B cell (primary cell): Measurements from ENCODE around the gene SUSD3. TPM values are rescaled to one million over a fixed set of nuclear protein-coding genes. Genes with fewer than 3 reads are reported as not detected.

Experiments
- ATAC-seq: fragments of 200-7000 bp; cut with Tn5 transposase; one replicate; pipeline ENCODE4 v1.10.0; 2021; ENCODE audit warnings: low read depth, mild to moderate bottlenecking, moderate number of reproducible peaks, moderate library complexity
- CTCF ChIA-PET: fragments of 350-600 bp; sonication (Branson Sonifier 250); formaldehyde crosslinking; loops from one replicate; lab custom pipeline; 2021; ENCODE audit warnings: antibody characterized with exemption, inconsistent platforms; lab: Charles Lee
- POLR2A ChIA-PET: fragments of 350-600 bp; sonication (Branson Sonifier 250); formaldehyde crosslinking; loops from one replicate; lab custom pipeline; 2021; ENCODE audit warnings: antibody characterized with exemption; lab: Charles Lee
- DNase-seq: peaks from one replicate; pipeline ENCODE4 v3.0.0; 2013
- H2AFZ ChIP-seq: 2 replicates; pipeline ENCODE4 v1.6.1; 2012; ENCODE audit warnings: mild to moderate bottlenecking, low read depth, low read length; ENCODE audit not compliant: insufficient read depth, poor library complexity, severe bottlenecking
- H3K27ac ChIP-seq, 2 donors: 1 replicate in 1 of 2; 2 replicates in 1 of 2; pipeline ENCODE4 v1.5.1; 2012 to 2013; ENCODE audit warnings: low read length in 2 of 2, mild to moderate bottlenecking in 2 of 2, moderate library complexity in 1 of 2
- H3K27me3 ChIP-seq, 4 experiments: fragments of 200-600 bp in 1 of 4; sonication (generic) in 1 of 4; replicated peaks in 1 of 4; 1 replicate in 2 of 4; 2 replicates in 2 of 4; pipeline versions ENCODE4 v1.6.1 to v1.7.0; 2013 to 2016; ENCODE audit warnings: low read length in 3 of 4, mild to moderate bottlenecking in 2 of 4, mixed read lengths in 1 of 4, moderate library complexity in 1 of 4; ENCODE audit not compliant: insufficient read depth in 4 of 4, control insufficient read depth in 3 of 4; ENCODE audit errors: control extremely low read depth in 1 of 4
- H3K36me3 ChIP-seq, 2 experiments: replicated peaks in 1 of 2; 1 replicate in 1 of 2; 2 replicates in 1 of 2; pipeline versions ENCODE4 v1.6.1 to v1.7.1; 2013; ENCODE audit warnings: low read length in 1 of 2; ENCODE audit not compliant: insufficient read depth in 2 of 2, control insufficient read depth in 1 of 2; ENCODE audit errors: control extremely low read depth in 1 of 2, extremely low read depth in 1 of 2
- H3K4me1 ChIP-seq, 2 donors: fragments of 200-600 bp in 1 of 2; sonication (generic) in 1 of 2; 1 replicate in 1 of 2; 2 replicates in 1 of 2; pipeline versions ENCODE4 v1.5.1 to v1.6.1; 2013 to 2017; ENCODE audit warnings: low read length in 2 of 2; ENCODE audit not compliant: control insufficient read depth in 2 of 2, insufficient read depth in 2 of 2
- H3K4me2 ChIP-seq: replicated peaks from 2 replicates; pipeline ENCODE3; 2012; ENCODE audit warnings: mild to moderate bottlenecking, low read depth, low read length; ENCODE audit not compliant: poor library complexity, severe bottlenecking
- H3K4me3 ChIP-seq, 5 experiments: fragments of 200-600 bp in 1 of 5; sonication (generic) in 1 of 5; 1 replicate in 3 of 5; 2 replicates in 2 of 5; pipeline versions ENCODE4 v1.5.1 to v1.7.0; 2011 to 2016; ENCODE audit warnings: low read length in 4 of 5, mild to moderate bottlenecking in 4 of 5, low read depth in 2 of 5, control low read depth in 1 of 5, moderate library complexity in 1 of 5; ENCODE audit not compliant: insufficient read depth in 1 of 5; ENCODE audit errors: control extremely low read depth in 1 of 5, extremely low read depth in 1 of 5
- H3K79me2 ChIP-seq: fragments of 200-600 bp; sonication (generic); one replicate; pipeline ENCODE4 v1.6.0; 2016; ENCODE audit warnings: low read length; ENCODE audit not compliant: control insufficient read depth, insufficient read depth
- H3K9ac ChIP-seq: fragments of 200-600 bp; sonication (generic); 2 replicates; pipeline ENCODE4 v1.6.1; 2017; ENCODE audit warnings: mild to moderate bottlenecking, low read length, moderate library complexity
- H3K9me3 ChIP-seq, 3 donors: one replicate each; pipeline versions ENCODE4 v1.6.1 to v1.7.1; 2013; ENCODE audit warnings: low read length in 2 of 3; ENCODE audit not compliant: control insufficient read depth in 2 of 3, insufficient read depth in 1 of 3; ENCODE audit errors: control extremely low read depth in 1 of 3
- H4K20me1 ChIP-seq: 2 replicates; pipeline ENCODE4 v1.6.0; 2012; ENCODE audit warnings: mild to moderate bottlenecking, low read length; ENCODE audit not compliant: insufficient read depth, control insufficient read depth, poor library complexity, severe bottlenecking
- H3K27ac Mint-ChIP-seq: one replicate; pipeline ENCODE4 v1.8.0; 2021; ENCODE audit warnings: mixed read lengths
- H3K27me3 Mint-ChIP-seq: one replicate; pipeline ENCODE4 v1.8.0; 2021; ENCODE audit warnings: mixed read lengths
- H3K4me1 Mint-ChIP-seq: one replicate; pipeline ENCODE4 v1.8.0; 2021; ENCODE audit warnings: mixed read lengths
- H3K4me3 Mint-ChIP-seq: one replicate; pipeline ENCODE4 v1.8.0; 2021; ENCODE audit warnings: mixed read lengths
- H3K9me3 Mint-ChIP-seq: one replicate; pipeline ENCODE4 v1.8.0; 2022; ENCODE audit warnings: mixed read lengths; ENCODE audit not compliant: insufficient read depth
- CTCF ChIP-seq: fragments of 200-600 bp; IDR thresholded peaks from one replicate; pipeline ENCODE4 v1.8.0; 2022; ENCODE audit warnings: antibody characterized with exemption, mild to moderate bottlenecking
- EZH2 ChIP-seq: IDR thresholded peaks from 2 replicates; pipeline ENCODE4 v1.6.1; 2012; ENCODE audit warnings: borderline replicate concordance, low read depth, mild to moderate bottlenecking, moderate library complexity, low read length; ENCODE audit not compliant: insufficient read depth, poor library complexity, severe bottlenecking
- WGBS: methylation state at CpG from one replicate; pipeline ENCODE4 v1.1.5; 2013; ENCODE audit warnings: missing lambda C conversion rate; ENCODE audit not compliant: insufficient coverage; 5-methylcytosine and 5-hydroxymethylcytosine counted together
- intact Hi-C: fragments of 100-400 bp; cut with micrococcal nuclease; formaldehyde crosslinking; loops from one replicate; pipeline ENCODE4 v1.10.0; 2022
- polyA plus RNA-seq: library from polyadenylated mRNA; depleted of rRNA; stranded (reverse); fragments of >200 nt; gene quantifications from 2 replicates; pipeline ENCODE4 v1.2.3, GENCODE V29; 2012
- total RNA-seq, 2 donors: library from RNA; stranded (reverse); fragments of 120-200 nt in 1 of 2; gene quantifications; 1 replicate in 1 of 2; 2 replicates in 1 of 2; pipeline versions ENCODE4 v1.2.3 to v1.2.4, GENCODE V29; 2013 to 2022

The SUSD3 gene
- total and polyA plus RNA-seq, 2 donors (not counting 1 experiment from before 2014, with no cell fraction given): 41.0 to 85.0 TPM

- Histone ChIP-seq H3K9me3 (no peaks in the 10 kb centered on the region), H3K9ac (no peak overlapping the region), H2AFZ (no peak overlapping the region), H4K20me1 (no peaks in the 10 kb centered on the region), H3K4me3 (no peak overlapping the region), H3K27me3 (no peaks in the 10 kb centered on the region), H3K79me2 (no peaks in the 10 kb centered on the region), H3K36me3 (no peaks in the 10 kb centered on the region), H3K4me1 (peaks cover 13 to 26% of the 10 kb centered on the region in 2 donors), H3K27ac (no peak overlapping the region), H3K4me2 (no peak overlapping the region)
- intact Hi-C loops: no loop called here
- ATAC-seq (no peak), DNase-seq (no peak)
- Mint-ChIP-seq H3K4me1 (peaks cover 33% of the 10 kb centered on the region), H3K4me3 (no peak overlapping the region), H3K27ac (no peak overlapping the region), H3K9me3 (no peaks in the 10 kb centered on the region), H3K27me3 (no peaks in the 10 kb centered on the region)
- CTCF ChIA-PET: interaction anchor here (0.6 kb wide), 1 partner anchor 152 kb away, joined by 4 read pairs; no protein-coding TSS in a partner anchor
- POLR2A ChIA-PET: no interaction called here
- no peak for TF ChIP-seq EZH2
- no peak for TF ChIP-seq CTCF
- WGBS: 97% methylated on average over 16 of the region's 16 CpGs
These were observed 66.3 kb downstream of the SUSD3 start for GRCh38 chr9:93124793-93125192.

GRCh38 chr9:93125331-93125894, 66.9 kb downstream of the SUSD3 start:
- no peaks in the 10 kb centered on the region for H3K9me3 Mint-ChIP-seq
- Histone ChIP-seq H3K27me3 (no peaks in the 10 kb centered on the region), H3K27ac (no peak overlapping the region), H3K4me3 (no peak overlapping the region), H3K4me1 (peaks cover 7 to 20% of the 10 kb centered on the region in 2 donors), H2AFZ (no peak overlapping the region), H3K9me3 (no peaks in the 10 kb centered on the region), H3K9ac (no peak overlapping the region), H3K4me2 (no peak overlapping the region), H3K79me2 (no peaks in the 10 kb centered on the region), H3K36me3 (no peaks in the 10 kb centered on the region), H4K20me1 (no peaks in the 10 kb centered on the region)
- 94% methylated on average over 9 of the region's 10 CpGs for WGBS
- no peaks in the 10 kb centered on the region for H3K27me3 Mint-ChIP-seq
- H3K27ac Mint-ChIP-seq: no peak overlapping the region
- peaks cover 26% of the 10 kb centered on the region for H3K4me1 Mint-ChIP-seq
- ATAC-seq: no peak
- ChIA-PET CTCF (interaction anchor here (0.6 to 1.1 kb wide), 2 partner anchors 153 to 178 kb away, joined by 4 read pairs; no protein-coding TSS in a partner anchor), POLR2A (no interaction called here)
- no peak for TF ChIP-seq CTCF
- no peak for TF ChIP-seq EZH2
- intact Hi-C loops: no loop called here
- H3K4me3 Mint-ChIP-seq: no peak overlapping the region
- DNase-seq: no peak
